AG09319 (cell line): ENCODE measurements around the gene MRPS27.

ENCODE experiments used
- DNase-seq: peaks from one replicate; pipeline ENCODE4 v3.0.0-alpha.2; 2010; ENCODE audit warnings: low read depth; ENCODE audit errors: extremely low read depth
- CTCF ChIP-seq: IDR thresholded peaks from 2 replicates; pipeline ENCODE4 v1.5.1; 2011; ENCODE audit warnings: low read depth, mild to moderate bottlenecking, inconsistent platforms, low read length, moderate library complexity

Gene MRPS27

GRCh38 chr5:72222521-72222920 lies 97.5 kb downstream of the MRPS27 start:
- no peak for DNase-seq

GRCh38 chr5:72221541-72221940 lies 98.5 kb downstream of the MRPS27 start:
- TF ChIP-seq CTCF: no peak
- DNase-seq: no peak

More at GRCh38 chr5:72222521-72222920, 97.5 kb downstream of the MRPS27 start:
- no peak for TF ChIP-seq CTCF

GRCh38 chr5:72221099-72221498 lies 98.9 kb downstream of the MRPS27 start:
- no peak for TF ChIP-seq CTCF
- no peak for DNase-seq

GRCh38 chr5:72216756-72217155 lies 103.3 kb downstream of the MRPS27 start:
- no peak for TF ChIP-seq CTCF
- no peak for DNase-seq

GRCh38 chr5:72214168-72214567 lies 105.9 kb downstream of the MRPS27 start:
- no peak for TF ChIP-seq CTCF
- DNase-seq: no peak

- TF ChIP-seq CTCF: no peak
- DNase-seq: no peak
Observed at GRCh38 chr5:72213482-72213881, 106.6 kb downstream of the MRPS27 start.

- TF ChIP-seq CTCF: no peak
- DNase-seq: no peak
Observed at GRCh38 chr5:72212171-72212570, 107.9 kb downstream of the MRPS27 start.
